ENCODE measurements around the gene NUP133.
"Not testable (repeated sequence)": the region's sequence is repeated elsewhere in the genome, so short reads cannot be mapped to it uniquely, and the experiment has no call there.

NUP133 gene

GRCh38 chr1:229508823-229509337 lies 739 bp upstream of the NUP133 start:
- peak; percentile 8 for DNase-seq (ENCODE audit: low spot score)

GRCh38 chr1:229507502-229507901 lies 639 bp downstream of the NUP133 start:
- DNase-seq (ENCODE audit: low spot score): no peak

GRCh38 chr1:229506633-229507032 lies 1.5 kb downstream of the NUP133 start:
- no peak for DNase-seq (ENCODE audit: low spot score)

- no peak for DNase-seq (ENCODE audit: low spot score)
Observed at GRCh38 chr1:229495782-229496181, 12.4 kb downstream of the NUP133 start.

- no peak for DNase-seq (ENCODE audit: low spot score)
Observed at GRCh38 chr1:229487181-229487580, 21.0 kb downstream of the NUP133 start.

GRCh38 chr1:229485318-229485717 lies 22.8 kb downstream of the NUP133 start:
- no peak for DNase-seq (ENCODE audit: low spot score)

- peak; percentile 8 for DNase-seq (ENCODE audit: low spot score)
Observed at GRCh38 chr1:229482511-229482910, 25.6 kb downstream of the NUP133 start.

GRCh38 chr1:229480495-229480894 lies 27.6 kb downstream of the NUP133 start:
- no peak for DNase-seq (ENCODE audit: low spot score)

GRCh38 chr1:229479660-229480399 lies 28.3 kb downstream of the NUP133 start:
- no peak for DNase-seq (ENCODE audit: low spot score)

GRCh38 chr1:229478852-229479251 lies 29.3 kb downstream of the NUP133 start:
- DNase-seq (ENCODE audit: low spot score): no peak

GRCh38 chr1:229475859-229476258 lies 32.3 kb downstream of the NUP133 start:
- not testable (repeated sequence) for DNase-seq (ENCODE audit: low spot score)

- DNase-seq (ENCODE audit: low spot score): no peak
Observed at GRCh38 chr1:229474509-229474908, 33.6 kb downstream of the NUP133 start.

- DNase-seq (ENCODE audit: low spot score): no peak
Observed at GRCh38 chr1:229471175-229471574, 37.0 kb downstream of the NUP133 start.

- DNase-seq (ENCODE audit: low spot score): no peak
Observed at GRCh38 chr1:229470406-229471043, 37.6 kb downstream of the NUP133 start.

- DNase-seq (ENCODE audit: low spot score): no peak
Observed at GRCh38 chr1:229466887-229467286, 41.3 kb downstream of the NUP133 start.

GRCh38 chr1:229464672-229465071 lies 43.5 kb downstream of the NUP133 start:
- DNase-seq (ENCODE audit: low spot score): no peak

GRCh38 chr1:229461032-229461668 lies 47.0 kb downstream of the NUP133 start:
- DNase-seq (ENCODE audit: low spot score): peak; percentile 45

- no peak for DNase-seq (ENCODE audit: low spot score)
Observed at GRCh38 chr1:229459815-229460214, 48.3 kb downstream of the NUP133 start.

GRCh38 chr1:229457436-229457835 lies 50.7 kb downstream of the NUP133 start:
- DNase-seq (ENCODE audit: low spot score): no peak

- DNase-seq (ENCODE audit: low spot score): no peak
Observed at GRCh38 chr1:229456016-229456415, 52.1 kb downstream of the NUP133 start.

GRCh38 chr1:229454056-229454455 lies 54.1 kb downstream of the NUP133 start:
- DNase-seq (ENCODE audit: low spot score): no peak

GRCh38 chr1:229452956-229453801 lies 55.0 kb downstream of the NUP133 start:
- DNase-seq (ENCODE audit: low spot score): peak; percentile 24

Measured in Ammon's horn (tissue), 1 donor.